Astrocyte of the spinal cord (primary cell): Measurements from ENCODE around the gene RPL37A.
A peak's percentile ranks its signal among the peaks of the same experiment; 100 is the strongest.

ENCODE experiments used
- DNase-seq: peaks from one replicate; pipeline ENCODE4 v3.0.0; 2011; ENCODE audit warnings: low read depth, low spot score
- H3K4me3 ChIP-seq: 2 replicates; pipeline ENCODE4 v1.5.1; 2011; ENCODE audit warnings: low read depth, mild to moderate bottlenecking, low read length, moderate library complexity
- CTCF ChIP-seq: IDR thresholded peaks from 2 replicates; pipeline ENCODE4 v1.5.1; 2012; ENCODE audit warnings: low read depth, mild to moderate bottlenecking, low read length, inconsistent platforms
- in situ Hi-C: cut with HindIII; loops from 2 replicates; pipeline ENCODE4 v1.10.0; 2017; ENCODE audit warnings: low sequenced_read_pairs

Gene RPL37A

GRCh38 chr2:216548901-216549331, 50.3 kb downstream of the RPL37A start:
- in situ Hi-C loops, result no loop called here
- no peak for TF ChIP-seq CTCF
- H3K4me3 ChIP-seq, result no peak overlapping the region
- peak; percentile 17 for DNase-seq

GRCh38 chr2:216549926-216550690, 51.5 kb downstream of the RPL37A start:
- in situ Hi-C loops, result no loop called here
- no peak for TF ChIP-seq CTCF
- H3K4me3 ChIP-seq, result no peak overlapping the region
- no peak for DNase-seq

- no peak overlapping the region for H3K4me3 ChIP-seq
- in situ Hi-C loops, result no loop called here
- TF ChIP-seq CTCF, result no peak
- peak; percentile 71 for DNase-seq
These were observed 52.8 kb downstream of the RPL37A start for GRCh38 chr2:216551234-216552068.

GRCh38 chr2:216553093-216553478, 54.4 kb downstream of the RPL37A start:
- DNase-seq, result peak; percentile 42
- no peak for TF ChIP-seq CTCF
- no peak overlapping the region for H3K4me3 ChIP-seq
- in situ Hi-C loops, result no loop called here
